ENCODE data around the gene MOK. TPM values are rescaled to one million over a fixed set of nuclear protein-coding genes. Genes with fewer than 3 reads are reported as not detected.

MOK gene
- total RNA-seq, 1 experiment from 2014 or later, result 5.9 TPM

GRCh38 chr14:102282751-102283465 lies 22.1 kb downstream of the MOK start:
- no peak overlapping the region for H3K27ac ChIP-seq
- H3K9me3 ChIP-seq (replicated peaks), result no peaks in the 10 kb centered on the region
- H3K36me3 ChIP-seq, result no peaks in the 10 kb centered on the region
- H3K27me3 ChIP-seq, result no peaks in the 10 kb centered on the region
- no peaks in the 10 kb centered on the region for H3K4me1 ChIP-seq
- DNase-seq, result no peak
- H3K4me3 ChIP-seq, result no peak overlapping the region

DNA sequence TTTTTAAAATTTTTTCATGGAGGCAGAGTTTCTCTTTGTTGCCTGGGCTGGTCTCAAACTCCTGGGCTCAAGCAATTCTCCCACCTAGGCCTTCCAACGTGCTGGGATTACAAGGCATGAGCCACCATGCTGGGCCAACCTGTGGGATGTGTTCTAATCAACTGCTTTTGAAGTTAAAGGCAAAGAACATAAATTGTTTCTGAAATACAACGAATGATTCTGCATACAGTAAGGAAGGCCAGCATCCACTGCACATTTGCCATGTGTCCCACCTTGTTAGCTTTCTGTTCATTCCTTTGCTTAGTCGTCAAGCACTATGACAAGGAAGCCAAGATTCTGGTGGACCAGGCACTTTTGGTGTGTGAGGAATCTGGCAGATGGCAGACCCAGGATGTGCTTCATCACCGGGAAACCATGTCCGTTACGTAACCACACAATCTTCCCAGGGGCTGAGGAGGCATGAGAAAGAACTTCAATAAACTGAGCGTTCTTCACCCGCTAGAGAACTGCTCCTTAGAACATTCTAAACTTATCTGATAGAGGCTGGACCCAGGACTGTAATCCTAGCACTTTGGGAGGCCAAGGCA lies 24.5 kb downstream of the MOK start:
- Histone ChIP-seq H3K36me3 (no peaks in the 10 kb centered on the region), H3K9me3 (replicated peaks) (0 out of 2 replicates have a peak, but pooled peaks cover 3% of the 10 kb centered on the region), H3K4me1 (no peaks in the 10 kb centered on the region), H3K27me3 (no peaks in the 10 kb centered on the region), H3K27ac (no peak overlapping the region), H3K4me3 (no peak overlapping the region)
- DNase-seq, result no peak

DNA sequence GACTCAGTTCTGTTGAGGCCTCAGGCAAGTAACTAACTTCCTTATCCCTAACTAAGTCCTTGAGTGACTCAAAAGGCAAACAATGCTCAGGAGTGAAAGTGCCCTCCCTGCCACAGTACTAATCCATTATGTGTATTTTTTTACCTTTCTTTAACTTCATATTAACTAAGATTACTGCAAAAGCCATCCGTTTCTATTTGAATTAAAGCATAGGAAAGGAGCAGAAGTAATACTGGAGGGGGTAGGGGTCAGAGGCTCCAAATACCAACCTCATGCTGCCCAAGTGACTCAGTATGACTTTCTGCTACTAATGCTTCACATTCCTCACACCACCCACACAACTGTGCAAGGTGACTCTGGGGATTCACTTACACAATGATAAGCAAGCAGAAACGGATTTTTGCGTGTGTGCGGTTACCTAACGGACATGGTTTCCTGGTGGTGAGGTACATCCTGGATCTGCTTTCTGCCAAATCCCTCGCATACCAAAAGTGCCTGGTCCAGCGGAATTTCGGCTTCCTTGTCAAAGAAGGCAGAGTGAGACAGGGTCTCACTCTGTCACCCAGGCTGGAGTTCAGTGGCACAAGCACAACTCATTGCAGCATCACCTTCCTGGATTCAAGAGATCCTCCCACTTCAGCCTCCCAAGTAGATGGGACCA lies 25.1 kb downstream of the MOK start:
- H3K4me3 ChIP-seq, result no peak overlapping the region
- DNase-seq, result no peak

GRCh38 chr14:102279282-102279681 lies 25.7 kb downstream of the MOK start:
- H3K4me1 ChIP-seq, result no peaks in the 10 kb centered on the region
- no peak overlapping the region for H3K27ac ChIP-seq
- H3K9me3 ChIP-seq (replicated peaks), result 0 out of 2 replicates have a peak, but pooled peaks cover 3% of the 10 kb centered on the region
- H3K4me3 ChIP-seq, result no peak overlapping the region
- no peaks in the 10 kb centered on the region for H3K27me3 ChIP-seq
- no peaks in the 10 kb centered on the region for H3K36me3 ChIP-seq
- no peak for DNase-seq

More for the DNA sequence above, 25.1 kb downstream of the MOK start:
- no peaks in the 10 kb centered on the region for H3K36me3 ChIP-seq
- H3K27ac ChIP-seq, result no peak overlapping the region
- H3K4me1 ChIP-seq, result no peaks in the 10 kb centered on the region
- no peaks in the 10 kb centered on the region for H3K27me3 ChIP-seq
- H3K9me3 ChIP-seq (replicated peaks), result 0 out of 2 replicates have a peak, but pooled peaks cover 3% of the 10 kb centered on the region

- DNase-seq, result no peak
- Histone ChIP-seq H3K27ac (no peak overlapping the region), H3K9me3 (replicated peaks) (0 out of 2 replicates have a peak, but pooled peaks cover 3% of the 10 kb centered on the region), H3K27me3 (no peaks in the 10 kb centered on the region), H3K36me3 (no peaks in the 10 kb centered on the region), H3K4me1 (no peaks in the 10 kb centered on the region), H3K4me3 (no peak overlapping the region)
Observed at GRCh38 chr14:102278631-102278935, 26.4 kb downstream of the MOK start.

GRCh38 chr14:102277874-102278630 lies 26.9 kb downstream of the MOK start:
- no peaks in the 10 kb centered on the region for H3K27me3 ChIP-seq
- DNase-seq, result no peak
- no peaks in the 10 kb centered on the region for H3K4me1 ChIP-seq
- no peak overlapping the region for H3K4me3 ChIP-seq
- no peak overlapping the region for H3K27ac ChIP-seq
- H3K9me3 ChIP-seq (replicated peaks), result 0 out of 2 replicates have a peak, but pooled peaks cover 3% of the 10 kb centered on the region
- no peaks in the 10 kb centered on the region for H3K36me3 ChIP-seq

- Histone ChIP-seq H3K4me3 (no peak overlapping the region), H3K9me3 (replicated peaks) (0 out of 2 replicates have a peak, but pooled peaks cover 3% of the 10 kb centered on the region), H3K27ac (no peak overlapping the region), H3K4me1 (no peaks in the 10 kb centered on the region), H3K36me3 (no peaks in the 10 kb centered on the region), H3K27me3 (no peaks in the 10 kb centered on the region)
- DNase-seq, result no peak
Observed at GRCh38 chr14:102275866-102276265, 29.1 kb downstream of the MOK start.

DNA sequence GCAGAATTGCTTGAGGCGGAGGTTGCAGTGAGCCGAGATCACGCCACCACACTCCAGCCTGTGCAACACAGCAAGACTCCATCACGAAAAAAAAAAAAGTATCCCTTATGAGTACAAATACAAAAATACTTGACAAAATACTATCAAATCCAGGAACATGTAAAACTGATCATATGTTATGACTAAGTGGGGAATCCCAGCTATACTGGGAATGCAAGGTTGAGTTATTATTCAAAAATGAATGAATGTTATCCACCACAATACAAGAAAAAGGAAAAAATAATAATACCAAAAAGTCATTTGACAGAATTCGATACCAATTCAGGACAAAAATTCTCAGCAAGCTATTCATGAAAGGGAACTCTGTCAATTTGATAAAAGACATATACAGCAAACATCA lies 32.6 kb downstream of the MOK start:
- DNase-seq, result no peak
- Histone ChIP-seq H3K4me1 (no peaks in the 10 kb centered on the region), H3K27me3 (no peaks in the 10 kb centered on the region), H3K36me3 (no peaks in the 10 kb centered on the region), H3K4me3 (no peak overlapping the region), H3K27ac (no peak overlapping the region), H3K9me3 (replicated peaks) (0 out of 2 replicates have a peak, but pooled peaks cover 3% of the 10 kb centered on the region)

- Histone ChIP-seq H3K27ac (no peak overlapping the region), H3K36me3 (no peaks in the 10 kb centered on the region), H3K4me1 (peaks cover 17% of the 10 kb centered on the region), H3K27me3 (no peaks in the 10 kb centered on the region), H3K9me3 (replicated peaks) (no peaks in the 10 kb centered on the region), H3K4me3 (no peak overlapping the region)
- no peak for DNase-seq
Observed at GRCh38 chr14:102264775-102265174, 40.2 kb downstream of the MOK start.

GRCh38 chr14:102264355-102264754 lies 40.6 kb downstream of the MOK start:
- Histone ChIP-seq H3K36me3 (no peaks in the 10 kb centered on the region), H3K9me3 (replicated peaks) (no peaks in the 10 kb centered on the region), H3K27ac (no peak overlapping the region), H3K4me3 (no peak overlapping the region), H3K4me1 (peaks cover 17% of the 10 kb centered on the region), H3K27me3 (no peaks in the 10 kb centered on the region)
- DNase-seq, result no peak

DNA sequence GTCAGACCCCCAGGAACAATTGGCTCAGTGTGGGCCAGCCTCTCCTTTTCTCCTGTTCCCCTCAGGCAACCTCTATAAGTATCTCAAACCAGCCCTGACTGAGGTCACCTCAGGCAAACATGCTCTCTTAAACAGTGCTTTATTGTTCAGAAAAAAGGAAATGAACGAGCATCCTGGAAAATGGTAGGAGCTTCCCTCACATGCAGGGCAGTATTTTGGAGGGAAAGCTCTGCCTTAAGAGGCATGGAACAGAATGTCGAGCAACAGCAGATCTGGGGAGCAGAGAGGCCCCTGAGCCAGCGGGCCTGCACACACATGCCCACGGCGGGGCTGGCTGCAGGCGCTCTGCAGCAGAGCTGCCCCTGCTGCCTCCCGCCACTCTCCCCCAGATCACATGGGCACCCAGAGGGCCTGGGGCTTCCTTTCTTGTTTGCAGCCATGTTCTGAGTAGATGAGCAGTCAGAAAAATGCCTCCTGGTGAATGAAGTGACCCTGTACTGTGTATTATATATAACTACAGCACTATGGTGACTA lies 42.0 kb downstream of the MOK start:
- peak; percentile 95 to 98 for DNase-seq
- H3K4me1 ChIP-seq, result peaks cover 17% of the 10 kb centered on the region
- H3K36me3 ChIP-seq, result no peaks in the 10 kb centered on the region
- no peaks in the 10 kb centered on the region for H3K9me3 ChIP-seq (replicated peaks)
- H3K27me3 ChIP-seq, result no peaks in the 10 kb centered on the region
- peak overlapping the region; percentile 90 for H3K27ac ChIP-seq
- no peak overlapping the region for H3K4me3 ChIP-seq

GRCh38 chr14:102258136-102258535 lies 46.8 kb downstream of the MOK start:
- no peaks in the 10 kb centered on the region for H3K36me3 ChIP-seq
- H3K4me1 ChIP-seq, result peaks cover 10% of the 10 kb centered on the region
- H3K27ac ChIP-seq, result no peak overlapping the region
- H3K27me3 ChIP-seq, result no peaks in the 10 kb centered on the region
- H3K4me3 ChIP-seq, result no peak overlapping the region
- DNase-seq, result no peak
- H3K9me3 ChIP-seq (replicated peaks), result no peaks in the 10 kb centered on the region

GRCh38 chr14:102256716-102257115 lies 48.2 kb downstream of the MOK start:
- DNase-seq, result no peak
- H3K4me1 ChIP-seq, result no peaks in the 10 kb centered on the region; the same call in 1 of the 2 replicates
- no peak overlapping the region for H3K27ac ChIP-seq
- H3K4me3 ChIP-seq, result no peak overlapping the region
- no peaks in the 10 kb centered on the region for H3K36me3 ChIP-seq
- H3K9me3 ChIP-seq (replicated peaks), result no peaks in the 10 kb centered on the region
- no peaks in the 10 kb centered on the region for H3K27me3 ChIP-seq

GRCh38 chr14:102255401-102256190 lies 49.4 kb downstream of the MOK start:
- no peak overlapping the region for H3K27ac ChIP-seq
- H3K36me3 ChIP-seq, result no peaks in the 10 kb centered on the region
- H3K4me1 ChIP-seq, result peaks cover 7% of the 10 kb centered on the region
- H3K27me3 ChIP-seq, result no peaks in the 10 kb centered on the region
- H3K4me3 ChIP-seq, result no peak overlapping the region
- DNase-seq, result no peak
- no peaks in the 10 kb centered on the region for H3K9me3 ChIP-seq (replicated peaks)

Measured in SJCRH30 (cell line).